GM12872 (cell line): ENCODE measurements around the gene ARMH3.
A peak's percentile ranks its signal among the peaks of the same experiment; 100 is the strongest.

Source experiments
- CTCF ChIP-seq: IDR thresholded peaks from 3 replicates; pipeline ENCODE4 v1.5.1; 2011; ENCODE audit warnings: low read depth, mild to moderate bottlenecking, low read length, moderate library complexity; ENCODE audit not compliant: insufficient read depth

The ARMH3 gene

DNA sequence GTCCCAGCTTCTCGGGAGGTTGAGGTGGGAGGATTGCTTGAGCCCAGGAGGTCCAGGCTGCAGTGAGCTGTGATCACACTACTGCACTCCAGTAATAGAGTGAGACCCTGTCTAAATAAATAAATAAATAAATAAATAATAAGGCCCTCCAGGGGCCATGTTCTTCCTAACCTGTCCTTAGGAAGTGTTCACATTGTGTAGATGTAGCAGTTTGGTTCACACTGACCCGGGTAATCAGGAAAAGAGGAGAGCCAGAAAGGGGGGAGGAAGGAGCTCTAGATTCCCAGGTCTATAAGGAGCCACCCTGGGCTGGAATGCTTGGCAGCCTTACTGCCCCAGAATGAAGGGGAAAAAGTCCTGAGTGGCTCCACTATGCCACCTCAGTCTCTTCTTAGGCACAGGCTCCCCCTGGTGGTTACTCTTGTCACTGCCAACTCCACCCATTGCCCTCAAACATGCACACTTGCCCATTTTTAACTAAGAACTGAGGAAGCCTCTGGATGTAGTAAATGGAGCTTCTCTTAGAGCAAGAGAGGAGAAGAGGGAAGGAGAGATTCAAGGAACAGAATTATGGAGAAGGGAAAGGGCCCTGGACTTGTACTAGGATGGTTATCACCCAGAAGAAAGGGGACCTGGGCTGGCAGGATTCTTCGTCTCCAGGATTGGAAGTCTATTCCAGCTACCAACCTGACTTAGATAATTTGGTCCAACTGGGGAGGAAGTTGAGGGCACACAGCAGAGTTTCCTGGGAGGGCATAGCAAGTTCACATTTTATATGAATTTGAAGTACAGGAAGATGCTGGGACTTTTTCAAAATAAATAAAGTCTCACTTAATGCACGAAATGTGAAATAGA lies 16.9 kb upstream of the ARMH3 start:
- peak; percentile 98 for TF ChIP-seq CTCF

GRCh38 chr10:102069071-102069470 lies 13.1 kb upstream of the ARMH3 start:
- no peak for TF ChIP-seq CTCF

DNA sequence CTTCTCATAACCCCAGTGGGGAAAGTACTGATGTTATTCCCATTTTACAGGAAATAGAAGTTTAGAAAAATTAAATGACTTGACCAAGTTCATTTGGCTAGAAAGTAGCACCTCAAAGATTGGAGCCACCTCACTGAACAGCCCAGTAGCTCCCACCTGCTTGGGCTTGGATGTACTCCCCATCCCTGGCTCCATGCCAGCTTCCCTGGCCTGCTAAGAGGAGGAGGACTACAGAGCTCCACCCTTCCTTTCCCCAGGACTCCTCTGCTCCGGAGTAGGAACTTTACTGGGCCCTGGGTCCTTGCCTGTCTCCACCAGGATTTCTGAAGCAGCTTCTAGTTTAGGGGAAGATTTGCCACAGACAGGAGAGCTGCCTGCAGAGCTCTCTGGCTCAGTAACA lies 12.2 kb upstream of the ARMH3 start:
- TF ChIP-seq CTCF, result no peak

- TF ChIP-seq CTCF, result no peak
Measured at GRCh38 chr10:102067091-102067916, 11.3 kb upstream of the ARMH3 start.

GRCh38 chr10:102066399-102067088 lies 10.6 kb upstream of the ARMH3 start:
- TF ChIP-seq CTCF, result no peak

DNA sequence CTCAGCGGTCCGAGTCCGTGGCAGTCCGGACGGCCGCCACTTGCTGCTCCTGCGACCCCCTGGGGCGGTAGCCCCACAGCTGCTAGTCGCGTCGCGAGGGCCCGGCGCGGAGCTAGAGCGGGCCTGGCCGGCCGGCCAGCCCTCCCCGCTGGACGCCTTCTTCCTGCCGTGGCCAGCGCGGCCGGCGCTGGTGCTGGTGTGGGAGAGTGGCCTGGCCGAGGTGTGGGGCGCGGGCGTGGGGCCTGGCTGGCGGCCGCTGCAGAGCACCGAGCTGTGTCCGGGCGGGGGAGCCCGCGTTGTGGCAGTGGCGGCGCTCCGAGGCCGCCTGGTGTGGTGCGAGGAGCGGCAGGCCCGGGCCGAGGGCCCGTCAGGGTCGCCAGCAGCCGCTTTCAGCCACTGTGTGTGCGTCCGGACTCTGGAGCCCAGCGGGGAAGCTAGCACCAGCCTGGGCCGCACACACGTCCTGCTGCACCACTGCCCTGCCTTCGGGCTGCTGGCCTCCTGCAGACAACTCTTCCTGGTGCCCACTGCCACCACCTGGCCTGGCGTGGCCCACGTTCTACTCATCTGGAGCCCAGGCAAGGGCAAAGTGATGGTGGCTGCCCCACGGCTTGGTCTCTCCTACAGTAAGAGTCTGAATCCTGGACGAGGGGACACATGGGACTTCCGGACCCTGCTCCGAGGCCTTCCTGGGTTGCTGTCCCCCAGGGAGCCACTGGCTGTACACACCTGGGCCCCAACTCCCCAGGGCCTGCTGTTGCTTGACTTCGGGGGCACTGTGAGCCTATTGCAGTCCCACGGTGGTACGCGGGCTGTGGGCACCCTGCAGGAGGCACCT lies 9.8 kb upstream of the ARMH3 start:
- no peak for TF ChIP-seq CTCF
